ENCODE measurements around the gene C1orf232.

Gene C1orf232

GRCh38 chr1:26168410-26169197 lies at the start of gene C1orf232:
Gene C1orf232 (minus strand): TSS chr1:26168963. CDS start chr1:26168499, 464 bp downstream.
- Mint-ChIP-seq H3K4me1 (peaks cover 43% of the 10 kb centered on the region), H3K27me3 (peaks cover 18% of the 10 kb centered on the region), H3K27ac (peak within 1 kb of the TSS; percentile 93 to 97), H3K9me3 (no peaks in the 10 kb centered on the region), H3K4me3 (peak within 1 kb of the TSS; percentile 90 to 97)
- no peak for ATAC-seq
- no peak for DNase-seq

- Mint-ChIP-seq H3K4me3 (no peak overlapping the region), H3K4me1 (no peaks in the 10 kb centered on the region), H3K27me3 (peaks cover 2% of the 10 kb centered on the region), H3K27ac (no peak overlapping the region), H3K9me3 (no peaks in the 10 kb centered on the region)
- ATAC-seq (no peak), DNase-seq (no peak)
These were observed 46.5 kb upstream of the C1orf232 start for GRCh38 chr1:26215246-26215645.

GRCh38 chr1:26213335-26213905 lies 44.7 kb upstream of the C1orf232 start:
- DNase-seq (no peak), ATAC-seq (no peak)
- Mint-ChIP-seq H3K4me3 (no peak overlapping the region), H3K4me1 (no peaks in the 10 kb centered on the region), H3K27ac (no peak overlapping the region), H3K27me3 (no peaks in the 10 kb centered on the region), H3K9me3 (no peaks in the 10 kb centered on the region)

GRCh38 chr1:26212726-26213125 lies 44.0 kb upstream of the C1orf232 start:
- no peak for DNase-seq
- H3K4me1 Mint-ChIP-seq: no peaks in the 10 kb centered on the region
- no peaks in the 10 kb centered on the region for H3K27me3 Mint-ChIP-seq
- H3K4me3 Mint-ChIP-seq: no peak overlapping the region
- ATAC-seq: no peak
- H3K9me3 Mint-ChIP-seq: no peaks in the 10 kb centered on the region
- H3K27ac Mint-ChIP-seq: no peak overlapping the region

GRCh38 chr1:26210147-26210870 lies 41.5 kb upstream of the C1orf232 start:
- Mint-ChIP-seq H3K4me1 (no peaks in the 10 kb centered on the region), H3K9me3 (no peaks in the 10 kb centered on the region), H3K4me3 (no peak overlapping the region), H3K27ac (no peak overlapping the region), H3K27me3 (no peaks in the 10 kb centered on the region)
- no peak for ATAC-seq
- DNase-seq: no peak

- H3K27ac Mint-ChIP-seq: no peak overlapping the region
- ATAC-seq (no peak), DNase-seq (no peak)
- no peak overlapping the region for H3K4me3 Mint-ChIP-seq
- peaks cover 11% of the 10 kb centered on the region for H3K27me3 Mint-ChIP-seq
- H3K4me1 Mint-ChIP-seq: peaks cover 21% of the 10 kb centered on the region
- H3K9me3 Mint-ChIP-seq: no peaks in the 10 kb centered on the region
These were observed 35.0 kb upstream of the C1orf232 start for GRCh38 chr1:26203642-26204318.

- DNase-seq (no peak), ATAC-seq (no peak)
- Mint-ChIP-seq H3K4me3 (no peak overlapping the region), H3K27ac (no peak overlapping the region), H3K9me3 (no peaks in the 10 kb centered on the region), H3K4me1 (peaks cover 21% of the 10 kb centered on the region), H3K27me3 (peaks cover 11% of the 10 kb centered on the region)
These were observed 31.6 kb upstream of the C1orf232 start for GRCh38 chr1:26200413-26200812.

- H3K4me1 Mint-ChIP-seq: peaks cover 21% of the 10 kb centered on the region
- ATAC-seq (no peak), DNase-seq (no peak)
- no peak overlapping the region for H3K4me3 Mint-ChIP-seq
- H3K27me3 Mint-ChIP-seq: peaks cover 10% of the 10 kb centered on the region
- H3K27ac Mint-ChIP-seq: no peak overlapping the region
- H3K9me3 Mint-ChIP-seq: no peaks in the 10 kb centered on the region
These were observed 29.1 kb upstream of the C1orf232 start for GRCh38 chr1:26197813-26198212.

- Mint-ChIP-seq H3K27me3 (peaks cover 5% of the 10 kb centered on the region), H3K9me3 (no peaks in the 10 kb centered on the region), H3K27ac (no peak overlapping the region), H3K4me3 (no peak overlapping the region), H3K4me1 (peaks cover 19% of the 10 kb centered on the region)
- ATAC-seq (no peak), DNase-seq (no peak)
These were observed 28.5 kb upstream of the C1orf232 start for GRCh38 chr1:26197301-26197700.

GRCh38 chr1:26195805-26196204 lies 27.0 kb upstream of the C1orf232 start:
- peaks cover 19% of the 10 kb centered on the region for H3K4me1 Mint-ChIP-seq
- no peaks in the 10 kb centered on the region for H3K9me3 Mint-ChIP-seq
- ATAC-seq (no peak), DNase-seq (no peak)
- no peak overlapping the region for H3K4me3 Mint-ChIP-seq
- no peaks in the 10 kb centered on the region for H3K27me3 Mint-ChIP-seq
- H3K27ac Mint-ChIP-seq: no peak overlapping the region

- H3K27me3 Mint-ChIP-seq: no peaks in the 10 kb centered on the region
- peak; percentile 86 for ATAC-seq
- peak overlapping the region in 1 of 2 donors; percentile 44 for H3K27ac Mint-ChIP-seq
- H3K4me3 Mint-ChIP-seq: peak overlapping the region; percentile 26 to 30
- peaks cover 16% of the 10 kb centered on the region for H3K4me1 Mint-ChIP-seq
- no peaks in the 10 kb centered on the region for H3K9me3 Mint-ChIP-seq
- DNase-seq: peak in 1 of 2 donors; percentile 23
These were observed 23.0 kb upstream of the C1orf232 start for GRCh38 chr1:26191739-26192138.

GRCh38 chr1:26190373-26190987 lies 21.7 kb upstream of the C1orf232 start, which contains the start of gene CATSPER4:
Gene CATSPER4 (plus strand): TSS chr1:26190602. CDS start chr1:26190628, 26 bp downstream.
- H3K27ac Mint-ChIP-seq: peak within 1 kb of the TSS in 1 of 2 donors; percentile 79
- DNase-seq (no peak), ATAC-seq (no peak)
- no peaks in the 10 kb centered on the region for H3K27me3 Mint-ChIP-seq
- no peaks in the 10 kb centered on the region for H3K9me3 Mint-ChIP-seq
- no peak within 1 kb of the TSS for H3K4me3 Mint-ChIP-seq
- peaks cover 16% of the 10 kb centered on the region for H3K4me1 Mint-ChIP-seq

GRCh38 chr1:26189751-26190275 lies 21.1 kb upstream of the C1orf232 start:
- Mint-ChIP-seq H3K4me1 (peaks cover 16% of the 10 kb centered on the region), H3K4me3 (no peak overlapping the region), H3K9me3 (no peaks in the 10 kb centered on the region), H3K27ac (no peak overlapping the region), H3K27me3 (no peaks in the 10 kb centered on the region)
- ATAC-seq: no peak
- DNase-seq: no peak

GRCh38 chr1:26189331-26189730 lies 20.6 kb upstream of the C1orf232 start:
- H3K27ac Mint-ChIP-seq: no peak overlapping the region
- no peak for ATAC-seq

GRCh38 chr1:26188477-26188876 lies 19.7 kb upstream of the C1orf232 start:
- ATAC-seq (no peak), DNase-seq (no peak)
- Mint-ChIP-seq H3K4me1 (peaks cover 16% of the 10 kb centered on the region), H3K4me3 (no peak overlapping the region), H3K27ac (no peak overlapping the region), H3K9me3 (no peaks in the 10 kb centered on the region), H3K27me3 (no peaks in the 10 kb centered on the region)

More at GRCh38 chr1:26189331-26189730, 20.6 kb upstream of the C1orf232 start:
- H3K4me1 Mint-ChIP-seq: peaks cover 16% of the 10 kb centered on the region
- H3K9me3 Mint-ChIP-seq: no peaks in the 10 kb centered on the region
- no peaks in the 10 kb centered on the region for H3K27me3 Mint-ChIP-seq
- DNase-seq: no peak
- no peak overlapping the region for H3K4me3 Mint-ChIP-seq
